RKO (cell line): ENCODE measurements around the gene IL22RA1.

Experiments used
- DNase-seq: peaks from one replicate; pipeline ENCODE4 v3.0.0-alpha.2; 2016; ENCODE audit warnings: low spot score

Gene IL22RA1

GRCh38 chr1:24071941-24072340 lies 71.0 kb downstream of the IL22RA1 start:
- DNase-seq, result no peak

DNA sequence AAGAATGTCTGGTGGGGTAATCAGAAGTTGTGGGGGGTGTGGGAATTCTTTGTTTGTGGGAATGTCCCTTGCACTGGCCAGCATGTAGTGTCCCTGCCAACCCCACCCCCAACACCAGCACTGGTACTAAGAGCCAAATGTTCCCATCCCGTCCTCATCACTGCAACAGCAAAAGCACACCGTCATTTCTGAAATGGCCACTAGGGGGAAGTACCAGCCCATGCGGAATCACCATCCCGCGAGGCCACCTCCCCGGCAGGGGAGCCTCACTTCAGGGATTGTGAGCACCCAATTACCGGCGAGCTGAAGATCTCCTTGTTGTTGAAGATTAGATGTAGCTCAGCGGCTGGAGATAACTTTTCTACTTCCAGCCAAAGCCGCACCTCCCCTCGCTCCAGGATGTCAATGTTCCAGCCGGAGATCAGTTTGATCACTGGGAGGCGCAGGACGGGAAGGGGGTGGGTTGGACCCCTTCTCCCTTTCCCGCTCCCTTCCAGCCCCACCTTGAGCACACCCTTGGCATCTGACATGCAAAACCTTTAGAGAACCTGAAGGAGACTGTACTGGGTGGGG lies 72.0 kb downstream of the IL22RA1 start:
- peak; percentile 77 for DNase-seq

DNA sequence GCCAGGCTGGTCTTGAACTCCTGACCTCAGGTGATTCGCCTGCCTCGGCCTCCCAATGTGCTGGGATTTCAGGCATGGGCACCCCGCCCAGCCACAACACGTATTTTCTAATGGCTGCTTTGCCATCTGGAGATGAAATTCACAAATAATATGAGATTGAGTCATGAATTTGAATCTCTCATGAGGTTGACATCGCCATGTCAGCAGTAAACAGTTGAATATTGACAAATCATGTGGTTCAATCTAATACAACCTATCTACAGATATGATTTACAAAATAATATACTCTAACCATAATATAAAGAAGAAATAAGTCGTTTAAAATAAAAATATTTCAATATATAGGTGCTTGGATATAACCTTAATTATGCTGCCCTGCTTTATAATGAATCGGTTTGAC lies 73.1 kb downstream of the IL22RA1 start:
- no peak for DNase-seq
